H1 (cell line): Measurements from ENCODE around the gene RPS6KA2.

Experiments used
- EZH2 ChIP-seq: fragments of 200-600 bp; sonication (generic); IDR thresholded peaks from 2 replicates; pipeline ENCODE4 v1.7.1; 2012; ENCODE audit warnings: low read depth, mild to moderate bottlenecking, moderate library complexity, low read length, inconsistent platforms; ENCODE audit not compliant: severe bottlenecking
- POLR2A ChIP-seq, 2 experiments: IDR thresholded peaks; 1 replicate in 1 of 2; 2 replicates in 1 of 2; pipeline ENCODE4 v1.6.1; 2011; ENCODE audit warnings: low read depth in 2 of 2, low read length in 2 of 2, mild to moderate bottlenecking in 2 of 2; ENCODE audit errors: control extremely low read depth in 1 of 2
- TF ChIP-seq, protein P1 (sequence below), 3 experiments: IDR thresholded peaks; 1 replicate in 2 of 3; 2 replicates in 1 of 3; pipeline versions ENCODE4 v1.5.1 to v1.6.1; 2011; ENCODE audit warnings: low read length in 3 of 3, mild to moderate bottlenecking in 3 of 3, inconsistent platforms in 2 of 3, low read depth in 1 of 3, moderate library complexity in 1 of 3; ENCODE audit not compliant: insufficient read depth in 1 of 3; ENCODE audit errors: control extremely low read depth in 1 of 3

GRCh38 chr6:166624275-166624674 is 2.8 kb downstream of the RPS6KA2 start:
- TF ChIP-seq POLR2A (IDR thresholded peaks at IDR 0.05; ENCODE audit: control extremely low read depth in 1 of 2, low read depth in 2 of 2, low read length in 2 of 2) (no peak), EZH2 (no peak)
- TF ChIP-seq, protein P1, sequence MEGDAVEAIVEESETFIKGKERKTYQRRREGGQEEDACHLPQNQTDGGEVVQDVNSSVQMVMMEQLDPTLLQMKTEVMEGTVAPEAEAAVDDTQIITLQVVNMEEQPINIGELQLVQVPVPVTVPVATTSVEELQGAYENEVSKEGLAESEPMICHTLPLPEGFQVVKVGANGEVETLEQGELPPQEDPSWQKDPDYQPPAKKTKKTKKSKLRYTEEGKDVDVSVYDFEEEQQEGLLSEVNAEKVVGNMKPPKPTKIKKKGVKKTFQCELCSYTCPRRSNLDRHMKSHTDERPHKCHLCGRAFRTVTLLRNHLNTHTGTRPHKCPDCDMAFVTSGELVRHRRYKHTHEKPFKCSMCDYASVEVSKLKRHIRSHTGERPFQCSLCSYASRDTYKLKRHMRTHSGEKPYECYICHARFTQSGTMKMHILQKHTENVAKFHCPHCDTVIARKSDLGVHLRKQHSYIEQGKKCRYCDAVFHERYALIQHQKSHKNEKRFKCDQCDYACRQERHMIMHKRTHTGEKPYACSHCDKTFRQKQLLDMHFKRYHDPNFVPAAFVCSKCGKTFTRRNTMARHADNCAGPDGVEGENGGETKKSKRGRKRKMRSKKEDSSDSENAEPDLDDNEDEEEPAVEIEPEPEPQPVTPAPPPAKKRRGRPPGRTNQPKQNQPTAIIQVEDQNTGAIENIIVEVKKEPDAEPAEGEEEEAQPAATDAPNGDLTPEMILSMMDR (IDR thresholded peaks at IDR 0.05; ENCODE audit: control extremely low read depth in 1 of 3, insufficient read depth in 1 of 3, low read depth in 1 of 3, low read length in 3 of 3): no peak
